Natural killer cell (primary cell): Measurements from ENCODE around the gene PSMA8. TPM values are rescaled to one million over a fixed set of nuclear protein-coding genes. Genes with fewer than 3 reads are reported as not detected.
"Not testable (repeated sequence)": the region's sequence is repeated elsewhere in the genome, so short reads cannot be mapped to it uniquely, and the experiment has no call there.

Source experiments
- ATAC-seq, 3 donors: fragments of 150-1000 bp in 2 of 3; fragments of 200-7000 bp in 1 of 3; cut with Tn5 transposase; 1 replicate in 1 of 3; 2 replicates in 2 of 3; pipeline ENCODE4 v1.10.0; 2021; ENCODE audit warnings: mild to moderate bottlenecking in 2 of 3, moderate library complexity in 2 of 3
- DNase-seq, 2 donors: peaks; one replicate each; pipeline versions ENCODE4 v3.0.0 to v3.0.0-alpha.2; 2013 to 2021; ENCODE audit warnings: mixed read lengths in 1 of 2
- H3K27ac ChIP-seq: one replicate; pipeline ENCODE4 v1.5.1; 2013; ENCODE audit warnings: mild to moderate bottlenecking, low read length
- H3K27me3 ChIP-seq: one replicate; pipeline ENCODE4 v1.6.1; 2013; ENCODE audit warnings: low read length; ENCODE audit not compliant: control insufficient read depth, insufficient read depth
- H3K36me3 ChIP-seq: one replicate; pipeline ENCODE4 v1.6.1; 2013; ENCODE audit warnings: low read length; ENCODE audit not compliant: control insufficient read depth, insufficient read depth
- H3K4me1 ChIP-seq: one replicate; pipeline ENCODE4 v1.6.1; 2013; ENCODE audit warnings: low read length; ENCODE audit not compliant: control insufficient read depth, insufficient read depth
- H3K4me3 ChIP-seq: one replicate; pipeline ENCODE4 v1.5.1; 2013; ENCODE audit warnings: low read length
- H3K9me3 ChIP-seq: one replicate; pipeline ENCODE4 v1.6.1; 2013; ENCODE audit warnings: low read length; ENCODE audit not compliant: control insufficient read depth, insufficient read depth
- H3K27ac Mint-ChIP-seq, 2 donors: one replicate each; pipeline ENCODE4 v1.8.0; 2022; ENCODE audit warnings: mild to moderate bottlenecking in 2 of 2, mixed read lengths in 2 of 2, moderate library complexity in 1 of 2
- H3K27me3 Mint-ChIP-seq, 2 donors: one replicate each; pipeline ENCODE4 v1.8.0; 2022; ENCODE audit warnings: low read depth in 2 of 2, mixed read lengths in 2 of 2
- H3K36me3 Mint-ChIP-seq: one replicate; pipeline ENCODE4 v1.8.0; 2022; ENCODE audit warnings: mixed read lengths
- H3K4me1 Mint-ChIP-seq, 2 donors: one replicate each; pipeline ENCODE4 v1.8.0; 2022; ENCODE audit warnings: mixed read lengths in 2 of 2
- H3K4me3 Mint-ChIP-seq: one replicate; pipeline ENCODE4 v1.8.0; 2022; ENCODE audit warnings: mild to moderate bottlenecking, moderate library complexity, mixed read lengths
- H3K9me3 Mint-ChIP-seq, 2 donors: one replicate each; pipeline ENCODE4 v1.8.0; 2022; ENCODE audit warnings: mixed read lengths in 2 of 2
- WGBS: methylation state at CpG from one replicate; pipeline ENCODE4 v1.1.7; 2013; ENCODE audit warnings: missing lambda C conversion rate; ENCODE audit not compliant: insufficient coverage; 5-methylcytosine and 5-hydroxymethylcytosine counted together
- intact Hi-C: fragments of 100-400 bp; cut with micrococcal nuclease; formaldehyde crosslinking; loops from one replicate; pipeline ENCODE4 v1.14.2; 2022
- total RNA-seq, 4 donors: library from RNA; stranded (reverse); fragments of 120-200 nt in 1 of 4; gene quantifications; one replicate each; pipeline versions ENCODE4 v1.2.3 to v1.2.4, GENCODE V29; 2013 to 2022
- TF ChIP-seq, protein P1 (sequence below): fragments of 200-600 bp; IDR thresholded peaks from one replicate; pipeline ENCODE4 v1.8.0; 2022; ENCODE audit warnings: antibody characterized with exemption

PSMA8 gene
- total RNA-seq, 3 donors from 2014 or later (not counting 1 experiment from before 2014, with no cell fraction given) = 1.3 TPM; not detected in 2

DNA sequence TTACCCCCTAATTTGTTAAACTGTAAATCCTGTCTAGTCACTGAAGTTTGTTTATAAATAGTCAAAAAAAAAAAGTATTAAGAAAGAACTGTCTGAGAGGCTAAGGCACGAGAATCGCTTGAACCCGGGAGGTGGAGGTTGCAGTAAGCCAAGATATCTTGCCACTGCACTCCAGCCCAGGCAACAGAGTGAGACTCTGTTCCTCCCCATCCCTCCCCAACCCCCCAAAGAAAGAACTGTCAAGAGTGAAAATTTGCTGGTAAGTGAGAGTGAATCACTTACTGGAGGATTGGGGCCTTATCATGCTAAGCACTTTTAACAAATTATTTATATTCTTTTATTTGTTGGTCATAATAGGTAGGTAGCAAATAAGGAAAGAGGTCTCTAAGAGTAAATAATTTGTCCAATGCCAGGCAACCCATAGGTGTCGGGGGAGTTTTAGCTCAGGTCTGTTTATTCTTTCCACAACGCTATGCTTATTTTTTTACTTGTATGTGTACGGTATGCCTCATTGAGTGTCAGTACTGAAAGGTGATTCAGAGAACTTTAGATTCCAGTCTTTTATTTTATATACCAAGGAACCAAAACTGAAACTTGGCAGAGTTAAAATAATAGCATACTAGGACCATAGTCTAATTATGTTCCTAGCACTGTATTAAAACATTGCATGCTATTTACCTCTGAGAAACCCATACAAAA is 95.0 kb downstream of the PSMA8 start:
- H3K36me3 ChIP-seq = no peaks in the 10 kb centered on the region
- no peak overlapping the region for H3K4me3 Mint-ChIP-seq
- ATAC-seq = no peak
- TF ChIP-seq, protein P1, sequence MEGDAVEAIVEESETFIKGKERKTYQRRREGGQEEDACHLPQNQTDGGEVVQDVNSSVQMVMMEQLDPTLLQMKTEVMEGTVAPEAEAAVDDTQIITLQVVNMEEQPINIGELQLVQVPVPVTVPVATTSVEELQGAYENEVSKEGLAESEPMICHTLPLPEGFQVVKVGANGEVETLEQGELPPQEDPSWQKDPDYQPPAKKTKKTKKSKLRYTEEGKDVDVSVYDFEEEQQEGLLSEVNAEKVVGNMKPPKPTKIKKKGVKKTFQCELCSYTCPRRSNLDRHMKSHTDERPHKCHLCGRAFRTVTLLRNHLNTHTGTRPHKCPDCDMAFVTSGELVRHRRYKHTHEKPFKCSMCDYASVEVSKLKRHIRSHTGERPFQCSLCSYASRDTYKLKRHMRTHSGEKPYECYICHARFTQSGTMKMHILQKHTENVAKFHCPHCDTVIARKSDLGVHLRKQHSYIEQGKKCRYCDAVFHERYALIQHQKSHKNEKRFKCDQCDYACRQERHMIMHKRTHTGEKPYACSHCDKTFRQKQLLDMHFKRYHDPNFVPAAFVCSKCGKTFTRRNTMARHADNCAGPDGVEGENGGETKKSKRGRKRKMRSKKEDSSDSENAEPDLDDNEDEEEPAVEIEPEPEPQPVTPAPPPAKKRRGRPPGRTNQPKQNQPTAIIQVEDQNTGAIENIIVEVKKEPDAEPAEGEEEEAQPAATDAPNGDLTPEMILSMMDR = no peak
- peaks cover 8% of the 10 kb centered on the region for H3K4me1 ChIP-seq
- H3K4me3 ChIP-seq = no peak overlapping the region
- no peak for DNase-seq
- no peaks in the 10 kb centered on the region for H3K36me3 Mint-ChIP-seq
- WGBS = 94% methylated on average over 4 of the region's 6 CpGs
- H3K27ac Mint-ChIP-seq = no peak overlapping the region
- H3K27me3 ChIP-seq = no peaks in the 10 kb centered on the region
- no peaks in the 10 kb centered on the region for H3K9me3 ChIP-seq
- H3K9me3 Mint-ChIP-seq = no peaks in the 10 kb centered on the region
- intact Hi-C loops = no loop called here
- H3K4me1 Mint-ChIP-seq = peaks cover 16 to 24% of the 10 kb centered on the region in 2 donors
- H3K27me3 Mint-ChIP-seq = peaks cover 18 to 21% of the 10 kb centered on the region in 2 donors
- no peak overlapping the region for H3K27ac ChIP-seq

DNA sequence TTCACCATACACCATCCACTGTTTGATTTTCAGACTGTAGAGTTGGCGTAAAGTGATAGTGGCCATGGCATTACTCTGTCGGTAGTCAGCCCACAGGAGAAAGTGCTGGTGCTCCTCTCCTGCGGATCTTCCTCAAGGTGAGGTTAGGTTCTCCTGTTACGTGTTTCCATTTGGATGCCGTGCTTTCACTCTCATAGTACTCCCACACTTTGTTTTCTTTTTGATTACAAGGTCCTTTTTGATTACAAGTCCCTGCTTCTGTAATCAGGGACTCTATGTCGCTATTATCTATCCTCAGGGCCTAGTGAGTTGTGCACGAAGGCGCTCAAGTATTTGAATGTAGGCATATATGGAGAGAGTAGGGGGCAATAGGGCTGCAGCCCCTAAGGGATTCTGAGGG is 96.8 kb downstream of the PSMA8 start:
- ATAC-seq = no peak
- intact Hi-C loops = no loop called here
- Histone ChIP-seq H3K36me3 (no peaks in the 10 kb centered on the region), H3K27me3 (no peaks in the 10 kb centered on the region), H3K4me1 (peaks cover 8% of the 10 kb centered on the region), H3K9me3 (no peaks in the 10 kb centered on the region), H3K27ac (no peak overlapping the region), H3K4me3 (no peak overlapping the region)
- Mint-ChIP-seq H3K36me3 (no peaks in the 10 kb centered on the region), H3K27me3 (peaks cover 15 to 21% of the 10 kb centered on the region in 2 donors), H3K27ac (no peak overlapping the region), H3K4me3 (no peak overlapping the region), H3K4me1 (peaks cover 16 to 24% of the 10 kb centered on the region in 2 donors), H3K9me3 (no peaks in the 10 kb centered on the region)
- WGBS = 89% methylated on average over 8 of the region's 8 CpGs
- DNase-seq = no peak
- TF ChIP-seq, protein P1 = no peak

DNA sequence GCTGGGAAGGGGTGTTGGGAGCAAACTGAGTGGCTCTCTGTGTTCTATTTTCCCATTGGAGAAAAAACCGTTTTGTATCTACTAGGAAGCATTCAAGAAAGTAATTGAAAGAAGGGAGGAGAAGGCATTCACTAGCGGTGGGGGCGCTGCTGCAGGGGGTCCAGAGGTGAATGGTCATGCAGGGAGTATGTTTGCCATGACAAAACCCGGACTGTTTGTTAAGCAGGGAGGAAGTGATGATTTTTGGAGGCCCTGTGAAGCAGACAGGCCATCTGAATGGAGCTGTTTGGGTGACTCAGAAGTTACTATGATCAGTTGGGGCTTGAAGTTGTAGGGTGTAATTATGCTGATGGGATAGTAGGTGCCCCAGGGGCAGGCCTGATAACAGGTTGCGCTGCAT is 99.5 kb downstream of the PSMA8 start:
- Mint-ChIP-seq H3K36me3 (no peaks in the 10 kb centered on the region), H3K4me3 (no peak overlapping the region), H3K27ac (no peak overlapping the region), H3K4me1 (no peaks in the 10 kb centered on the region), H3K27me3 (peaks cover 7 to 8% of the 10 kb centered on the region in 2 donors), H3K9me3 (no peaks in the 10 kb centered on the region)
- no peak overlapping the region for H3K27ac ChIP-seq
- no peaks in the 10 kb centered on the region for H3K9me3 ChIP-seq
- H3K4me3 ChIP-seq = no peak overlapping the region
- intact Hi-C loops = no loop called here
- DNase-seq (no peak), ATAC-seq (no peak)
- TF ChIP-seq, protein P1 = no peak
- H3K27me3 ChIP-seq = no peaks in the 10 kb centered on the region
- H3K36me3 ChIP-seq = no peaks in the 10 kb centered on the region
- H3K4me1 ChIP-seq = no peaks in the 10 kb centered on the region
- WGBS = 91% methylated on average over 5 of the region's 5 CpGs

DNA sequence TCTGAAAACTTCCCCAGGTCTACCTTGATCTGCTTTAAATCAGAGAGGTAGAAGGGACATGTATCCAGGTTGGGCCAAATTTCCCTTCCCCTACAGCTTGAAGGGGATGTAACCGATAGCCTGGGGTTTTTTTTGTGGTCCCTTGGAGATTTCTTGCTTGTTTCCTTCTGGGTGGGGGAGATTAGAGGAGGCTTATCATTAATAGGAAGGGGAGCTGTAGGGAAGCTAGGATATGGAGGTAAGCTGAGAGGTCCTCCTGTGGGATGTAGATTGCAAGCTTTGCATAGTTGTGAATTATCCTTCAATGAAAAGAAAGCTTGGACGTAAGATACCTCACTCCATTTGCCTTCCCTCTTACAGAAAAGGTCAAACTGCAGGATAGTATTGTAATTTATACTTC is 103.7 kb downstream of the PSMA8 start:
- H3K4me1 ChIP-seq, H3K27ac Mint-ChIP-seq, ATAC-seq, intact Hi-C loops, H3K4me3 ChIP-seq, H3K4me1 Mint-ChIP-seq, H3K9me3 Mint-ChIP-seq, H3K4me3 Mint-ChIP-seq, DNase-seq, H3K36me3 Mint-ChIP-seq, H3K27me3 ChIP-seq, H3K27ac ChIP-seq, H3K9me3 ChIP-seq, H3K36me3 ChIP-seq: not testable (repeated sequence)
- peaks cover 0 to 11% of the 10 kb centered on the region in 2 donors for H3K27me3 Mint-ChIP-seq
- 93% methylated on average over 2 of the region's 2 CpGs for WGBS

DNA sequence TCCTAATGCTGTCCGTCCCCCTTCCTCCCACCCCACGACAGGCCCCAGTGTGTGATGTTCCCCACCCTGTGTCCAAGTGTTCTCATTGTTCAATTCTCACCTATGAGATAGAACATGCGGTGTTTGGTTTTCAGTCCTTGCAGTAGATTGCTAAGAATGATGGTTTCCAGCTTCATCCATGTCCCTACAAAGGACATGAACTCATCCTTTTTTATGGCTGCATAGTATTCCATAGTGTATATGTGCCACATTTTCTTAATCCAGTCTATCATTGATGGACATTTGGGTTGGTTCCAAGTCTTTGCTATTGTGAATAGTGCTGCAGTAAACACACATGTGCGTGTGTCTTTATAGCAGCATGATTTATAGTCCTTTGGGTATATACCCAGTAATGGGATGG is 105.0 kb downstream of the PSMA8 start:
- H3K27me3 Mint-ChIP-seq = peaks cover 0 to 11% of the 10 kb centered on the region in 2 donors
- H3K27ac Mint-ChIP-seq, H3K36me3 Mint-ChIP-seq, H3K27me3 ChIP-seq, intact Hi-C loops, H3K9me3 ChIP-seq, ATAC-seq, DNase-seq, H3K4me1 ChIP-seq, H3K36me3 ChIP-seq, H3K9me3 Mint-ChIP-seq, H3K4me3 ChIP-seq, H3K27ac ChIP-seq, H3K4me3 Mint-ChIP-seq, H3K4me1 Mint-ChIP-seq: not testable (repeated sequence)
- 93% methylated on average over 2 of the region's 4 CpGs for WGBS

DNA sequence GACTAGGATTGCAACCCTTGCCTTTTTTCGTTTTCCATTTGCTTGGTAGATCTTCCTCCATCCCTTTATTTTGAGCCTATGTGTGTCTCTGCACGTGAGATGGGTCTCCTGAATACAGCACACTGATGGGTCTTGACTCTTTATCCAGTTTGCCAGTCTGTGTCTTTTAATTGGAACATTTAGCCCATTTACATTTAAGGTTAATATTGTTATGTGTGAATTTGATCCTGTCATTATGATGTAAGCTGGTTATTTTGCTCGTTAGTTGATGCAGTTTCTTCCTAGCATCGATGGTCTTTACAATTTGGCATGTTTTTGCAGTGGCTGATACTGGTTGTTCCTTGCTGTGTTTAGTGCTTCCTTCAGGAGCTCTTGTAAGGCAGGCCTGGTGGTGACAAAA is 108.7 kb downstream of the PSMA8 start:
- H3K36me3 ChIP-seq, H3K27ac Mint-ChIP-seq, H3K4me1 ChIP-seq, ATAC-seq, H3K9me3 ChIP-seq, H3K4me1 Mint-ChIP-seq, H3K27ac ChIP-seq, DNase-seq, H3K36me3 Mint-ChIP-seq, H3K27me3 ChIP-seq, H3K4me3 Mint-ChIP-seq, intact Hi-C loops, H3K9me3 Mint-ChIP-seq, H3K4me3 ChIP-seq: not testable (repeated sequence)
- peaks cover 0 to 11% of the 10 kb centered on the region in 2 donors for H3K27me3 Mint-ChIP-seq
- 96% methylated on average over 2 of the region's 4 CpGs for WGBS
